ENCODE results near the gene PRKG1.

PRKG1 gene

GRCh38 chr10:51786684-51787035, 712.4 kb downstream of the PRKG1 start:
- no peak for DNase-seq

GRCh38 chr10:51788273-51788672, 714.0 kb downstream of the PRKG1 start:
- DNase-seq = no peak

- no peak for DNase-seq
Observed at GRCh38 chr10:51789118-51789517, 714.8 kb downstream of the PRKG1 start.

GRCh38 chr10:51789903-51790302, 715.6 kb downstream of the PRKG1 start:
- no peak for DNase-seq

- no peak for DNase-seq
Observed at GRCh38 chr10:51792678-51793077, 718.4 kb downstream of the PRKG1 start.

GRCh38 chr10:51800121-51800520, 725.8 kb downstream of the PRKG1 start:
- DNase-seq = no peak

- no peak for DNase-seq
Observed at GRCh38 chr10:51800725-51801424, 726.6 kb downstream of the PRKG1 start.

- DNase-seq = no peak
Observed at GRCh38 chr10:51802030-51802429, 727.7 kb downstream of the PRKG1 start.

GRCh38 chr10:51804866-51805265, 730.6 kb downstream of the PRKG1 start:
- no peak for DNase-seq

- no peak for DNase-seq
Observed at GRCh38 chr10:51806079-51806835, 732.0 kb downstream of the PRKG1 start.

GRCh38 chr10:51808187-51808586, 733.9 kb downstream of the PRKG1 start:
- no peak for DNase-seq

- no peak for DNase-seq
Observed at GRCh38 chr10:51815723-51816122, 741.4 kb downstream of the PRKG1 start.

- DNase-seq = no peak
Observed at GRCh38 chr10:51821045-51821444, 746.8 kb downstream of the PRKG1 start.

GRCh38 chr10:51821745-51822144, 747.5 kb downstream of the PRKG1 start:
- no peak for DNase-seq

- DNase-seq = no peak
Observed at GRCh38 chr10:51832652-51833383, 758.5 kb downstream of the PRKG1 start.

- DNase-seq = no peak
Observed at GRCh38 chr10:51834548-51834947, 760.3 kb downstream of the PRKG1 start.

- no peak for DNase-seq
Observed at GRCh38 chr10:51838471-51838870, 764.2 kb downstream of the PRKG1 start.

- no peak for DNase-seq
Observed at GRCh38 chr10:51843966-51844365, 769.7 kb downstream of the PRKG1 start.

- DNase-seq = no peak
Observed at GRCh38 chr10:51846856-51847506, 772.7 kb downstream of the PRKG1 start.

- no peak for DNase-seq
Observed at GRCh38 chr10:51852297-51852696, 778.0 kb downstream of the PRKG1 start.

- no peak for DNase-seq
Observed at GRCh38 chr10:51857305-51857704, 783.0 kb downstream of the PRKG1 start.

- DNase-seq = no peak
Observed at GRCh38 chr10:51860257-51860656, 786.0 kb downstream of the PRKG1 start.

- no peak for DNase-seq
Observed at GRCh38 chr10:51861051-51861450, 786.8 kb downstream of the PRKG1 start.

All from NCI-H1417 treated with DMSO at 0.1 percent for 48 hours (cell line).